ENCODE results near the gene PTGR3. TPM values are rescaled to one million over a fixed set of nuclear protein-coding genes. Genes with fewer than 3 reads are reported as not detected.

The PTGR3 gene
- polyA plus RNA-seq, 2 donors = 10.8 to 14.4 TPM

DNA sequence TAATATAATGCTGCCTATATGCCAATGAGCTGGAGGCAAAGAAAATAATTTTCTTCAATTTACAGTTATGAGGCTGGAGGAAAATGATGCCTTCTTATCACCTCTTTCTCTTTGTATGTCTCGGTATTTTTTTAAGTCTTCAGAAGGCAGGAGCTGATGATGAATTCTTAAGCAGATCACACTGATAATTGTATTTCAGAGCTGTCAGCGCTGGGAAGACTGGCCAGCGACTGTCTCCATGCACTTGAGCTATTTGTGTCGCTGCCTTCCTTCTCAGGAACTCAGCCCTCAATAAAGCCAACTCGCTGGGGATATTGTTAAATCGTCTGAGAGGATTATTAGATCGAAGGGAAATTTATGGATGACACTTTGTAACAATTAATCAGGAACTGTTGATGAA is 40.3 kb downstream of the PTGR3 start:
- Histone ChIP-seq H3K4me3 (ENCODE audit: low read depth in 1 of 2, low read length in 2 of 2) (no peak overlapping the region), H3K4me1 (ENCODE audit: control insufficient read depth in 2 of 2, insufficient read depth in 2 of 2, low read length in 1 of 2) (no peaks in the 10 kb centered on the region), H3K27ac (ENCODE audit: low read depth in 2 of 2, low read length in 1 of 2) (no peak overlapping the region), H3K36me3 (ENCODE audit: control insufficient read depth in 2 of 2, insufficient read depth in 2 of 2, low read length in 1 of 2) (no peaks in the 10 kb centered on the region), H3K9me3 (ENCODE audit: control insufficient read depth in 2 of 2, insufficient read depth in 1 of 2, low read depth in 1 of 2, low read length in 1 of 2) (peaks cover 0 to 4% of the 10 kb centered on the region in 2 donors), H3K27me3 (ENCODE audit: control insufficient read depth in 1 of 2, insufficient read depth in 2 of 2, low read length in 2 of 2) (no peaks in the 10 kb centered on the region)
- WGBS, 2 donors = 71 to 72% methylated on average over 7 of the region's 7 CpGs

DNA sequence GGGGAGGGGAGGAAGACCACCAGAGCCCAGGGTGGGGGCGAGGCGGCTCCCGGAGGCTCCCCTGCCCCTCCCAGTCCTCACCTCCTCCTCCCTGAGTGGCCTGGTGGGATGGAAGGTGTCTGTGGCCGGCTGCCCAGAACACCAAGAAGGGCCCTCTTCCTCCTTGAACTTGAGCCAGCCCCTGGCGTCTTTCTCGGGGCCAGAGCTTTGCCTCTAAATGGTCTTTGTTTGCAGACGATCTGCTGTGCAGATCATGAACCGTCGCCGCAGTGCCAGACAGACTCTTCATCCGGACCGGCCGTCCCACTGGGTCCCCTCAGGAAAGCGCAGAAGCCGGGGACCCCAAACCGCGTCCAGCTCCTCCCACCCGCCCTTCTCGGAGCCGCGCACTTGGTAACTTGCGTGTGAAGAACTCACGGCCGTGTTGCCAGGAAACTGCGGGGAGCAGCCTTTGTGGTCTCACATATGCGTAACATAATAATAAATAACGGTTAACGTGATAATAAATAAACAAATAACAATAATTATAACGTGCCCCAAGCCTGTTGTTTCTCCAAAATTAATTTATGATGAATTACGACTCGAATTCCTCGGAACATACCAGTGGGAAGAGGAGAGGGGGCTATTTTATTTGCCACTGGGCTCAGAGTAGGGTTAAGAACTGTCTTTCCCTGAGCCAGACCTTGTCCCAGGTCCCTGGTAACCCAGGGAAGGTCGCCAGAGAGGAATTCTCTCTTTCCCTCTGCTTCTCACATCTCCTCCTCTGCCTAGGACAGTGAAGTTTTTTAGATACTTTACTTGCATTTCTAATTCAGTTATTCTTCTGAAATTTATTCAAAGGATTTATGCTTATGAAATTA is 41.0 kb downstream of the PTGR3 start:
- no peaks in the 10 kb centered on the region for H3K27me3 ChIP-seq (ENCODE audit: control insufficient read depth in 1 of 2, insufficient read depth in 2 of 2, low read length in 2 of 2)
- no peaks in the 10 kb centered on the region for H3K36me3 ChIP-seq (ENCODE audit: control insufficient read depth in 2 of 2, insufficient read depth in 2 of 2, low read length in 1 of 2)
- peak overlapping the region; percentile 41 to 57 for H3K27ac ChIP-seq (ENCODE audit: low read depth in 2 of 2, low read length in 1 of 2)
- peaks cover 0 to 4% of the 10 kb centered on the region in 2 donors for H3K9me3 ChIP-seq (ENCODE audit: control insufficient read depth in 2 of 2, insufficient read depth in 1 of 2, low read depth in 1 of 2, low read length in 1 of 2)
- no peak overlapping the region for H3K4me3 ChIP-seq (ENCODE audit: low read depth in 1 of 2, low read length in 2 of 2)
- no peaks in the 10 kb centered on the region for H3K4me1 ChIP-seq (ENCODE audit: control insufficient read depth in 2 of 2, insufficient read depth in 2 of 2, low read length in 1 of 2)
- 63 to 64% methylated on average over 33 of the region's 33 CpGs for WGBS, 2 donors

DNA sequence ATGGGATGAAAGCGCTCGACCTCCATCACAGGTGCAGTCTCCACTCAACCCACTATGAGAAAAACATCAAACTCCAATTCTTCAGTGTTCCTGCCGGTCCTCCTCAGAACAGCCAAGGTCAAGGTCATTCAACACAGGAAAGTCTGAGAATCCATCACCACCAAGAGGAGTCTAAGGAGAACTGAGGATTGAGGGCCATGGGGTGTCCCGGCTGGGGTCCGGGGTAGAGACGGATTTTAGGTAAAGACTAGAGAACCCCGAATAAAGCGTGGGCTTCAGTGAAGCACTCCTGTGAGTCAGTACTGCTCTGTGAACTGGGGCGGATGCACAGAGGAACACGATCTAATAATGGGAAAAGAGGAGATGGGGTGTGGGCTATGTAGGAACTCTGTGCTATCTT is 41.8 kb downstream of the PTGR3 start:
- Histone ChIP-seq H3K4me1 (ENCODE audit: control insufficient read depth in 2 of 2, insufficient read depth in 2 of 2, low read length in 1 of 2) (no peaks in the 10 kb centered on the region), H3K27ac (ENCODE audit: low read depth in 2 of 2, low read length in 1 of 2) (no peak overlapping the region), H3K4me3 (ENCODE audit: low read depth in 1 of 2, low read length in 2 of 2) (no peak overlapping the region), H3K36me3 (ENCODE audit: control insufficient read depth in 2 of 2, insufficient read depth in 2 of 2, low read length in 1 of 2) (no peaks in the 10 kb centered on the region), H3K9me3 (ENCODE audit: control insufficient read depth in 2 of 2, insufficient read depth in 1 of 2, low read depth in 1 of 2, low read length in 1 of 2) (peaks cover 0 to 4% of the 10 kb centered on the region in 2 donors), H3K27me3 (ENCODE audit: control insufficient read depth in 1 of 2, insufficient read depth in 2 of 2, low read length in 2 of 2) (no peaks in the 10 kb centered on the region)
- WGBS, 2 donors = 91 to 92% methylated on average over 10 of the region's 10 CpGs

DNA sequence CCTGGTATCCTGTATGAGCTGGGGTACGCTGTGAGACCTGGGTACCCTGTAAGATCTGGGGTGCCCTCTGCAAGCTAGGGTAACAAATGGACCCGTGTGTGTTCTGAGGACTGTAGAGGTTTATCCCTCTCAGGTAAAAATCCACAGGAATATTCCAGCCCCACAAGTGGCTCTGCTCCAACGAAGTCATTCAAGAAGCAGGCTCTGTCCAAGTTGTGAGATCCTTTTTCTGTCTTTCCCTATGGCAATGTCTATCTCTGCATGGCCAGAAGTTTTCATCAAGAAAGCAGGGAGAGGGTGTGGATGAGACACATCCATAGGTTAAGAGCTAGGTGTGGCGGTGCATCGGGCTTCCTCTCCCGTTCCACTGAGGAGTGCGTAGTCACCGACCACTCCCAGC is 43.0 kb downstream of the PTGR3 start:
- no peak overlapping the region for H3K4me3 ChIP-seq (ENCODE audit: low read depth in 1 of 2, low read length in 2 of 2)
- no peaks in the 10 kb centered on the region for H3K36me3 ChIP-seq (ENCODE audit: control insufficient read depth in 2 of 2, insufficient read depth in 2 of 2, low read length in 1 of 2)
- 87 to 94% methylated on average over 8 of the region's 8 CpGs for WGBS, 2 donors
- H3K9me3 ChIP-seq (ENCODE audit: control insufficient read depth in 2 of 2, insufficient read depth in 1 of 2, low read depth in 1 of 2, low read length in 1 of 2) = peaks cover 0 to 4% of the 10 kb centered on the region in 2 donors
- H3K4me1 ChIP-seq (ENCODE audit: control insufficient read depth in 2 of 2, insufficient read depth in 2 of 2, low read length in 1 of 2) = peaks cover 0 to 6% of the 10 kb centered on the region in 2 donors
- no peaks in the 10 kb centered on the region for H3K27me3 ChIP-seq (ENCODE audit: control insufficient read depth in 1 of 2, insufficient read depth in 2 of 2, low read length in 2 of 2)
- no peak overlapping the region for H3K27ac ChIP-seq (ENCODE audit: low read depth in 2 of 2, low read length in 1 of 2)

DNA sequence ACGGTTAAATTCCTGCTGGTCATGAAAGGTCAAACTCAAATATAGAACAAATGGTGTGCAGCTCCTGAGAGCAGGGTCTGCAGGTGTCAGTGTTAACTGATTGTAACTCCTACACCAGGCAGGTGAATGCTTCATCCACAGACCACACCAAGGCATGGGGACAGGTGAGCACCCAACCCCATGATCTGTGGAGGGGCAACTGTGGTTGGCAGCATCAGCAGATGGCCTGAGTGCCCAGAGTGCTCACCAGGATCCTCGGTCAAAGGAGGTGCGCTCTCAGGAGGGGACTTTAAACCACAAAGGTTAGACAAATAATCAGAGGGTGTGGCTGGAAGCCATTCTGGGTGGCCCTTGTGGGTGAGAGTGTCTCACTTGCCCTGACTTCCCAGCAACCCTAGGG is 44.5 kb downstream of the PTGR3 start:
- peaks cover 0 to 6% of the 10 kb centered on the region in 2 donors for H3K4me1 ChIP-seq (ENCODE audit: control insufficient read depth in 2 of 2, insufficient read depth in 2 of 2, low read length in 1 of 2)
- H3K36me3 ChIP-seq (ENCODE audit: control insufficient read depth in 2 of 2, insufficient read depth in 2 of 2, low read length in 1 of 2) = no peaks in the 10 kb centered on the region
- 78 to 91% methylated on average over 3 of the region's 3 CpGs for WGBS, 2 donors
- H3K27me3 ChIP-seq (ENCODE audit: control insufficient read depth in 1 of 2, insufficient read depth in 2 of 2, low read length in 2 of 2) = no peaks in the 10 kb centered on the region
- H3K27ac ChIP-seq (ENCODE audit: low read depth in 2 of 2, low read length in 1 of 2) = no peak overlapping the region
- H3K9me3 ChIP-seq (ENCODE audit: control insufficient read depth in 2 of 2, insufficient read depth in 1 of 2, low read depth in 1 of 2, low read length in 1 of 2) = peaks cover 0 to 4% of the 10 kb centered on the region in 2 donors
- H3K4me3 ChIP-seq (ENCODE audit: low read depth in 1 of 2, low read length in 2 of 2) = no peak overlapping the region

DNA sequence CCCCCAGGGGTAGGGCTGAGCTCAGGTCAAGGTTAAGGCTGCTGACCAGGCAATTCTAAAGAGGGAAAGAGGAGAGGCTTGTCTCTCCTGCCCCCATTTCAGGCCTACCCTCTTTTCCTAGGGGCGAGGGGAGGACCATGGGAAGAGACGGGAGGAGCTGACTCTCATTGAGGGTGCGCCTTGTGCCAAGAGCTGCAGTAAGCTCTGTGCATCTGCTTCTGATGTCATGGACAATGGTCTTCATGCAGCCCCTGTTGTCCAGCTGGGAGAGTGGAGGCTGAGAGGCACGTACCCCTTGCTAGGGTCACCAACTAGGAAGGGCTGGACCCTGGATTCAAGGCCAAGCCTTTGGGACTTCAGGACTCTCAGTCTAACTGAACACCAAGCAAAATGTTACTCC is 45.2 kb downstream of the PTGR3 start:
- Histone ChIP-seq H3K27me3 (ENCODE audit: control insufficient read depth in 1 of 2, insufficient read depth in 2 of 2, low read length in 2 of 2) (no peaks in the 10 kb centered on the region), H3K4me1 (ENCODE audit: control insufficient read depth in 2 of 2, insufficient read depth in 2 of 2, low read length in 1 of 2) (peaks cover 0 to 6% of the 10 kb centered on the region in 2 donors), H3K9me3 (ENCODE audit: control insufficient read depth in 2 of 2, insufficient read depth in 1 of 2, low read depth in 1 of 2, low read length in 1 of 2) (peaks cover 0 to 4% of the 10 kb centered on the region in 2 donors), H3K4me3 (ENCODE audit: low read depth in 1 of 2, low read length in 2 of 2) (no peak overlapping the region), H3K36me3 (ENCODE audit: control insufficient read depth in 2 of 2, insufficient read depth in 2 of 2, low read length in 1 of 2) (no peaks in the 10 kb centered on the region), H3K27ac (ENCODE audit: low read depth in 2 of 2, low read length in 1 of 2) (no peak overlapping the region)
- WGBS, 2 donors = 94 to 97% methylated on average over 4 of the region's 4 CpGs

DNA sequence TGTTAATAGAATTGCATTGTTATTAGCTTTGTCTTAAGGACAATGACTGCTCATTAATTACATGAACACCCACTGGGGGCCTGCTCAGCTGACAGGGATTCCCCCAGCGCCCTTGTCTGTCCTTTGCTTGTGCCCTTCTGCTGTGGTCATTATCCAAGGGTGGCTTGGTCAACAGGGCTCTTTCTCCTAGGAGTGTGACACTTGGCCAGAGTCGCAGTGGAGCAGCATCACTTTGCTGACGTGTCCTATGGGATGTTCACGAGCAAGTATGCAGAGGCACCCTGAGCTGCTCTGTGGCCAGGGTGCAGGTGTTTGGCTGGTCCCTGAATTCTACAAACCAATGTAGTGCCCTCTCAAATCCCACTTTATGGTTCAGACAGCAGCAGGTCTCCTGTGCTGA is 46.0 kb downstream of the PTGR3 start:
- Histone ChIP-seq H3K27ac (ENCODE audit: low read depth in 2 of 2, low read length in 1 of 2) (no peak overlapping the region), H3K27me3 (ENCODE audit: control insufficient read depth in 1 of 2, insufficient read depth in 2 of 2, low read length in 2 of 2) (no peaks in the 10 kb centered on the region), H3K4me3 (ENCODE audit: low read depth in 1 of 2, low read length in 2 of 2) (no peak overlapping the region), H3K4me1 (ENCODE audit: control insufficient read depth in 2 of 2, insufficient read depth in 2 of 2, low read length in 1 of 2) (peaks cover 0 to 6% of the 10 kb centered on the region in 2 donors), H3K9me3 (ENCODE audit: control insufficient read depth in 2 of 2, insufficient read depth in 1 of 2, low read depth in 1 of 2, low read length in 1 of 2) (peaks cover 0 to 4% of the 10 kb centered on the region in 2 donors), H3K36me3 (ENCODE audit: control insufficient read depth in 2 of 2, insufficient read depth in 2 of 2, low read length in 1 of 2) (no peaks in the 10 kb centered on the region)
- WGBS, 2 donors = 92 to 93% methylated on average over 4 of the region's 4 CpGs

DNA sequence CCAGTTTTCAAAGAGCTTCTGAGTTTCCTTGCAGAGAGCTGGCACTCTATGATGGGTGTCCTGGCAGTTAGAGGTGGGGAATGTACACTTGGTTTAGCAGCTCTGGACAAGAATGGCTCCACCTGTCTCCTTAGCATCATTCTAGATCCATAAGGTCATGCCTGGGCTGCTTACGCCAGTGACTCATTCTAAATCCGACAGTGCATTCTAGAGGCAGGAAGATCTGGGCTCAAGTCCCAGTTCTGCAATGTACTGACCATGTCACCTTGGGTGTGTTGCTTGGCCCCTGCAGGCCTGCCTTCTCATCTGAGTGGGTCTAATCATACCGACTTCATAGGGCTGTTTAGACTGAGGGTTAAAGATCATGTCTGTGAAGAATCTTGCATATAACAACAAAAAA is 46.5 kb downstream of the PTGR3 start:
- Histone ChIP-seq H3K27me3 (ENCODE audit: control insufficient read depth in 1 of 2, insufficient read depth in 2 of 2, low read length in 2 of 2) (no peaks in the 10 kb centered on the region), H3K4me3 (ENCODE audit: low read depth in 1 of 2, low read length in 2 of 2) (no peak overlapping the region), H3K36me3 (ENCODE audit: control insufficient read depth in 2 of 2, insufficient read depth in 2 of 2, low read length in 1 of 2) (no peaks in the 10 kb centered on the region), H3K9me3 (ENCODE audit: control insufficient read depth in 2 of 2, insufficient read depth in 1 of 2, low read depth in 1 of 2, low read length in 1 of 2) (peaks cover 0 to 4% of the 10 kb centered on the region in 2 donors), H3K4me1 (ENCODE audit: control insufficient read depth in 2 of 2, insufficient read depth in 2 of 2, low read length in 1 of 2) (peaks cover 0 to 6% of the 10 kb centered on the region in 2 donors), H3K27ac (ENCODE audit: low read depth in 2 of 2, low read length in 1 of 2) (no peak overlapping the region)
- 46 to 52% methylated on average over 3 of the region's 3 CpGs for WGBS, 2 donors

DNA sequence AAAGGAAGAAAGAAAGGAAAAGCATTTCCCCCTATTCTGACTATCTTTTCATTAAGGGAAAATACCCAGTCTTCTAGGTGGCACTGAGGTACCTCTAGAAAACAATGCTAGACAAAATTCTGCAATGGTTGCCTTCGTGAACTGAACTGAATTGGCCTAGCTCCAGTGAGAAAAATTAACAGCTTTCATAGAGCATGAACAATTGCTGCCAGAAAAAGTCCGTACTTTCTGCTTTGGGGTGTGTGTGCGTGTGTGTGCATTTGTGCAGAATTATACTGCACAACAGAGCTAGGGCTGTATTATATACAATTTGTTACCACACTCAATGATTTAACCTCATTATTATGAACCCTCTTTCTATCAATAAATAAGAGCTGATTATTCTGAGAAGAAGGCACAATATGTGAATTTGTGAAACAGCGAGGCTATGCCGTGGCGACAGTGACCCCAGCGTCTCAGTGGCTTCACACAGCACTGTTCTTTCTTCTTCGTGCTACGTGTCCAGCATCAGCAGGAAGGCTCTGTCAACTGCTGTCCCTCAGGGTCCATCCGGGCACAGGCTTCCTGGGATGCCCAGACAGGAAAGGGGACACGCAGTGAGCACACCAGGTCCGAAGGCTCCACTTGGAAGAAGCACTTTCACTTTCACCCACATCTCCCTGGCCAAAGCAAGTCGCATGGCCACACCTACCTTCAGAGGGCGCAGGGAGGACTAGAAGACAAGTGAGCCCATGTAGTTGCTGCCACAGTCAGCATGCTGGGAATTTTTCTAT is 47.5 kb downstream of the PTGR3 start:
- Histone ChIP-seq H3K4me1 (ENCODE audit: control insufficient read depth in 2 of 2, insufficient read depth in 2 of 2, low read length in 1 of 2) (peaks cover 0 to 6% of the 10 kb centered on the region in 2 donors), H3K9me3 (ENCODE audit: control insufficient read depth in 2 of 2, insufficient read depth in 1 of 2, low read depth in 1 of 2, low read length in 1 of 2) (peaks cover 0 to 4% of the 10 kb centered on the region in 2 donors), H3K36me3 (ENCODE audit: control insufficient read depth in 2 of 2, insufficient read depth in 2 of 2, low read length in 1 of 2) (no peaks in the 10 kb centered on the region), H3K27me3 (ENCODE audit: control insufficient read depth in 1 of 2, insufficient read depth in 2 of 2, low read length in 2 of 2) (no peaks in the 10 kb centered on the region), H3K4me3 (ENCODE audit: low read depth in 1 of 2, low read length in 2 of 2) (peak overlapping the region; percentile 35 to 52), H3K27ac (ENCODE audit: low read depth in 2 of 2, low read length in 1 of 2) (no peak overlapping the region)
- 55 to 65% methylated on average over 14 of the region's 14 CpGs for WGBS, 2 donors

Measured in esophagus (tissue), 2 donors.